GM18498 (cell line): ENCODE results near the gene CCT8.

Source experiments
- ATAC-seq: cut with Tn5 transposase; IDR thresholded peaks from one replicate; pipeline ENCODE4 v1.9.1; 2021; ENCODE audit warnings: mild to moderate bottlenecking, moderate library complexity; ENCODE audit not compliant: unreplicated experiment

The CCT8 gene

GRCh38 chr21:29073222-29074006, at the start of gene CCT8:
CCT8 (minus strand) TSS chr21:29073648; CDS start chr21:29073590, 58 bp downstream.
- ATAC-seq: peak; percentile 90

GRCh38 chr21:29121759-29122158, 48.3 kb upstream of the CCT8 start:
- ATAC-seq: peak; percentile 55

- ATAC-seq: peak; percentile 62
Observed at GRCh38 chr21:29117372-29117955, 44.0 kb upstream of the CCT8 start.

GRCh38 chr21:29115899-29116298, 42.5 kb upstream of the CCT8 start:
- ATAC-seq: no peak

GRCh38 chr21:29114765-29115500, 41.5 kb upstream of the CCT8 start:
- no peak for ATAC-seq

GRCh38 chr21:29105218-29105617, 31.8 kb upstream of the CCT8 start:
- ATAC-seq: no peak

GRCh38 chr21:29104239-29104708, 30.8 kb upstream of the CCT8 start:
- ATAC-seq: no peak

GRCh38 chr21:29102791-29103257, 29.4 kb upstream of the CCT8 start:
- ATAC-seq: no peak

GRCh38 chr21:29098156-29098555, 24.7 kb upstream of the CCT8 start:
- ATAC-seq: no peak

GRCh38 chr21:29096218-29097015, 23.0 kb upstream of the CCT8 start:
- ATAC-seq: no peak

- ATAC-seq: no peak
Observed at GRCh38 chr21:29092102-29092959, 18.9 kb upstream of the CCT8 start.

- ATAC-seq: no peak
Observed at GRCh38 chr21:29091033-29091432, 17.6 kb upstream of the CCT8 start.

GRCh38 chr21:29085106-29085752, 11.8 kb upstream of the CCT8 start:
- ATAC-seq: no peak

GRCh38 chr21:29084372-29084771, 10.9 kb upstream of the CCT8 start:
- ATAC-seq: no peak

GRCh38 chr21:29083306-29083705, 9.9 kb upstream of the CCT8 start:
- no peak for ATAC-seq

- ATAC-seq: no peak
Observed at GRCh38 chr21:29082046-29082815, 8.8 kb upstream of the CCT8 start.

- no peak for ATAC-seq
Observed at GRCh38 chr21:29080454-29080941, 7.0 kb upstream of the CCT8 start.
